Ramos (cell line): ENCODE data around the gene OR2S2.

Source experiments
- in situ Hi-C: fragments of 300-500 bp; cut with MboI; formaldehyde crosslinking; loops from one replicate; pipeline ENCODE4 v1.14.3; 2022; ENCODE audit warnings: low sequenced_read_pairs; ENCODE audit not compliant: unreplicated experiment

The OR2S2 gene

GRCh38 chr9:35966433-35966832, 8.5 kb upstream of the OR2S2 start:
- in situ Hi-C loops = no loop called here

- in situ Hi-C loops = no loop called here
Measured at GRCh38 chr9:35965011-35965410, 7.1 kb upstream of the OR2S2 start.

DNA sequence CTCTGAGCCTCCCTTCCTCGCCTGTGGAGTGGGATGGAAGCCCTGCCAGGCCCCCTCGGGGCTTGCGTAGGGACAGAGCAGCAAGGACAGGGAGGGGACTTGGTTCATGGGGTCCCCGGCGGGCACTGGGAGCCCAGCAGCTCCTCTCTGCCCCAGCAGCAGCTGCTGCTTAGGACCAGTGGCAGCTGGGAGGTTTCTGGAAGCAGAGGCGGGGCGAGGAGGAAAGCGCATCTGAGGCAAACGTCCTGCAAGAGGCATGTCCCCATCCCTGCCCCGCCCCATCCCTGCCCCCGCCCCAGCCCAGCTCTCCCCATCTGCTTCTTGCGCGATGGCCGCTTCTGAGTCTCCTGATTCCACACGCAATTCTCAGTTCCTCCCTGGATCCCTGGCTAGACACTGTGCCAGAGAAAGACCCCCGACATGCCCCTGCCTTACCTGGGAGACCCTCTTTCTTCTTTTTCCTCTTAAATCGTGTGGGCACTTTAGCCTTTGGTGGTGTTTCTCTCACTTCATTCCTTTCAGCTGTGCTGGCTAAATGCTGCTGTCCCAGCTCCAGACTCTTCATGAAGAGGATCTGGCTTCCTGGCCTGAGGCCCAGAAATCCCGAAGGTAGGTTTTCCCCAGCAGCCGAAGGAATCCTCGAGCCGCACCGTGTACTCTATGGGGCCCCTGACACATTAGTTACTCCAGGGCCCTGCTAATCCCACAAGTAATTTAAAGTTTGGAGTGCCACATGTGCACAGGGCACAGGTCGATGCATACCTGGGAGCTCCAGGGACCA, 4.4 kb upstream of the OR2S2 start:
- in situ Hi-C loops = no loop called here

GRCh38 chr9:35960039-35960655, 2.2 kb upstream of the OR2S2 start:
- in situ Hi-C loops = no loop called here

DNA sequence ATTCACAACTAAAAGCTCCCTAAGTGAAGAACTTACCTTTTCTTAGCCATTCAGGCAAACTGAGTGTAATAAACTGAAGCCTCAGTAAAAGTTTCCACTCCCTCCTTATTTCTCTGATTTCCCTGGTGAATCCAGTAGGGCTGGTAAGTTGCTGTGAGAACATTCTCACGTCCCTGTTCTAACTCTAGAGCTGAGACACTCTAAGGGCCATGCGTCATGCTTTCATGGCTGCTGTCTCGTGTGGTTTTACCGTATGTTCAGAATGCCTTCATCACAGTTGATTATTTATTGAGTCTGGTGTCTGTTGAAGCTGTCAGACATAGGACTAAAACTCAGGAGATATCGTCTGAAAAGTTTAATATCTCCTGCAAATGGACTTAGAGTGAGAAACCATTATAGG, 1.3 kb downstream of the OR2S2 start:
- in situ Hi-C loops = loop anchor here (5.0 kb wide), 1 partner anchor 66 kb away; no protein-coding TSS in a partner anchor

DNA sequence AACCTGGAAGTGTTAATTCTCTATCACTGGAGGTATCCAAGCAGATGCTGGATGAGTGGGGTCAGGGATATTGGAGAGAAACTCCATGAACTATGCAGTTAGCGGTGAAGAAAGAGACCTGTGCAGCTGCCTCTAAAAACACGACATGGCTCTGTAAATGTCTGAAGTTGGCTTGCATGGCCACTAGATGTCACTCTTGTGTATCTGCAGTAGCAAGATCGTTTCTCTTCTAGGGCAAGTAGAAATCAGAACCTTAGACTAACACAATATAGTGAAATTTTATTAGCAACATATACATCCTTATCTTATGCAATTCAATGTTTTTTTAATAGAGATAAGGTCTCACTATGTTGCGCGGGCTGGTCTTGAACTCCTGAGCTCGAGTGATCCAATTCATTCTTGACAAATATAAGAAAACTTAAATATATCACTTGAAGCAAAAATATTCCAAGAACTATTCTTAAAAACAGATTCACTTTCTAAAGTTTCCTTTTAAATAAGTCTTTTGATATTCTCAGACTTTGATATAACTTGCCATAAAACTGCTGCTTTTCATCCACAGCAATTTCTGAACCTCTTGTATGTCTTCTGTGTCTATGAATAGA, 2.9 kb downstream of the OR2S2 start:
- in situ Hi-C loops = loop anchor here (5.0 kb wide), 1 partner anchor 67 kb away; no protein-coding TSS in a partner anchor

GRCh38 chr9:35952526-35953191, 5.3 kb downstream of the OR2S2 start:
- in situ Hi-C loops = no loop called here

DNA sequence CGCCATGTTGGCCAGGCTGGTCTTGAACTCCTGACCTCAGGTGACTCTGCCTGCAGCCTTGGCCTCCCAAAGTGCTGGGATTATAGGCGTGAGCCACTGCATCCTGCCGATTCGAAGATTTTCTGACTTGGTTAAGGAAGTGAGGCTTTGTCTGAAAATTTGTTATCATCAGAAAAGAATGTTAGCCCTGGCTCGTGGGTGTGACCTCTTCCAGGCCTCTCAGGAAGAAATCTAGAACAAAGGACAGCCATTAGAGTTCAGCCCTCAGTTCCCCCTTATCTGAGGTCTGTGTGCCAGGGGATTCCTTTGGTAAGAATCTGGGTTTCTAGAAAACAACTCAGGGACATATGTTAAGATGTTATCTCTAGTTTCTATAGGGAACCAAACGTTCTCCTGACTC, 6.2 kb downstream of the OR2S2 start:
- in situ Hi-C loops = no loop called here

DNA sequence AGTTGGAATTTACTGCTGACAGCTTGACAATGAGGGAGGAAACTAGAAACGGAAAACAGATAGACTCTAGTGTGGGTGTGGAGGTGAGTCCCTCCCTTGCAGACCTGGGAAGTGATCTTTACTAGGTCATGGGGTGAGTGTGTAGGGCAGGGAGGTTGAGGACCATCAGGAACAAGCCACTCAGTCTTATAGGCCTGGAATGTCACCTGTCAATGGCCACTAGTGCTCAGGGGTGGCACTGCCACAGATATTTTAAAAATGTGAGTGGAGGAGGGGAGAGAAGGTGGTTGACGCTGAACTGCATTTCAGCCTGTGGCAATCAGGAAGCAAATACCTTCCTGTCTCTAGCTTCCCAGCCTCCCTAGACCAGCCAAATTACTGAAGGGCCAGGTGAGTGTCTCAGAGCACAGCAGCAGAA, 9.0 kb downstream of the OR2S2 start:
- in situ Hi-C loops = no loop called here

GRCh38 chr9:35948451-35948850, 9.5 kb downstream of the OR2S2 start:
- in situ Hi-C loops = no loop called here

GRCh38 chr9:35945341-35946018, 12.5 kb downstream of the OR2S2 start:
- in situ Hi-C loops = no loop called here

DNA sequence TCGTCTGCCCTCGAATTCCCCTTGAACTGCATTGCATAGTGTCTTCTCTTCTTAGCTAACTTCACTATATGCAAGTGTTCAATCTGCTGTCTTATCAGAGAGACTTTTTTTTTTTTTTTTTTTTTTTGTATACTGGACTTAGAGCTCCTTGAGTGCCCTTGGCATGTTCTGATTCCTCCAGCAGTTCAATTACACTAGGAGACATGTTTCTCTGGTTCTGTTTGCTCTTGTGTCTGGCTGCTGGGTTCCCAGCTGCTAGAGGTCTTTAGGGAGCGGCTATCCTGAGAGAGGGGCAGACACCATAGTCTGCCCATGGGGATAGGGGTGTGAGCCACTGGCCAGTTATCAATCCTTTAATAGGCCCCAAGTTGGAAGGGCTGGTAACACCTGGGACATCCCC, 13.1 kb downstream of the OR2S2 start:
- in situ Hi-C loops = no loop called here

DNA sequence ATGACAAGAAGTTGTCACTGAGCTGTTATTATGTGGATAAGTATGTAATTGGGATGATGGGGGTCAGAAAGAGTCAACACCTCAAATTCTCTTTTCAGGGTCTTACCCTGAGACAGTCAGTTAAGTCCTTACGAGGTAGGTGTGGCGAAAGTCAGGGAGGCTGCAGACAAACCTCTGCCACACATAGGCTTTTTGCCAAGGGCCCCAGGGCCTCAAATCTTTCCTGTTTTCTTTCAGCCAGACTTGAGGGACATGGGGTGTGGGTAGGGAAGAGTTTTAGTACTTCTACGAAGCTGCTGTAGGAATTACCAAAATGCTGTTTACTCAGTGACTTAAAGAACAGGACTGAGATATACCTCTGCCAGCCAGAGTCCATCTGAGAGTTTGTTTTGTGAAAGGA, 13.8 kb downstream of the OR2S2 start:
- in situ Hi-C loops = no loop called here

- in situ Hi-C loops = no loop called here
Measured at GRCh38 chr9:35942286-35942685, 15.7 kb downstream of the OR2S2 start.

DNA sequence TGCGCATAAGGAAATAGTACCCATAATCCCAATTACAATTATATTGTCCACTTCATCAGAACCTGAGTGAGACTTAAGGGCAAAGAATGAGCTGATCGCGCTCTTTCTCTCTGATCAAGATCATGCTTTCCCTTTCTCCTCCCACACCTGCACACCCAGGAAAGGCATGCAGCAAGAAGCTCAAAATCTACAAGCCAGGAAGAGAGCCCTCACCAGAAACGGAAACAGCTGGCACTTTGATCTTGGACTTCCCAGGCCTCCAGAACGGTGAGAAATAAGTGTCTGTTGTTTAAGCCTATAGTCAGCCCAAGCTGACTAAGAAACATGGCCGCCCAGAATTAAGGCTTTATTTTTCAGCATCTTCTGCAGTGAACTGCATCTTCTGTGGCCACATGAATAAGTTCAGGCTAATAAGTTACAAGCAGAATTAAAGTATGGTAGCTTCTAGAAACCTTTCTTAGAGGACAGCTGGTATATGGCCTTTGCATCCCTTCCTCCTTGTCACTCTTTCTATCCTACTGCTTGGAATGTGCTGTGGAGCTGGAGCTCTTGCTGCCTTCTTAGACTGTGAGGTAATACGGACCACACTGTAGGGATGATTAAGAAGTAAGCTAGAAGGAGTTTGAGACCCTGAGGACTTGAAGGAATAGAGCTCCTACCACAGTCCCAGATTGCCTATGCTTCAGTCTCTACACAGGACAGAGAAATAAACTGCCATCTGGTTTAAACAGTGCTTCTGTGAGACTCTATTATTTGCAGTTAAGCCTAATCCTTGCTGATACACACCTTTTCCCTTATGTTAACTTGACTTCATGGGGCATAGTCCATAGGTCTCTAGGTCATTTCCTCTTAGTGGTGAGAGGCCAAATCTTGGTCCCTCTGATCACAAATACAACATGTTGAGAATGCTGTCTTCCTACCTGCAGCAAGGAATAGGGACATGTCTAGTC, 17.2 kb downstream of the OR2S2 start:
- in situ Hi-C loops = no loop called here

- in situ Hi-C loops = no loop called here
Measured at GRCh38 chr9:35939679-35940250, 18.2 kb downstream of the OR2S2 start.

DNA sequence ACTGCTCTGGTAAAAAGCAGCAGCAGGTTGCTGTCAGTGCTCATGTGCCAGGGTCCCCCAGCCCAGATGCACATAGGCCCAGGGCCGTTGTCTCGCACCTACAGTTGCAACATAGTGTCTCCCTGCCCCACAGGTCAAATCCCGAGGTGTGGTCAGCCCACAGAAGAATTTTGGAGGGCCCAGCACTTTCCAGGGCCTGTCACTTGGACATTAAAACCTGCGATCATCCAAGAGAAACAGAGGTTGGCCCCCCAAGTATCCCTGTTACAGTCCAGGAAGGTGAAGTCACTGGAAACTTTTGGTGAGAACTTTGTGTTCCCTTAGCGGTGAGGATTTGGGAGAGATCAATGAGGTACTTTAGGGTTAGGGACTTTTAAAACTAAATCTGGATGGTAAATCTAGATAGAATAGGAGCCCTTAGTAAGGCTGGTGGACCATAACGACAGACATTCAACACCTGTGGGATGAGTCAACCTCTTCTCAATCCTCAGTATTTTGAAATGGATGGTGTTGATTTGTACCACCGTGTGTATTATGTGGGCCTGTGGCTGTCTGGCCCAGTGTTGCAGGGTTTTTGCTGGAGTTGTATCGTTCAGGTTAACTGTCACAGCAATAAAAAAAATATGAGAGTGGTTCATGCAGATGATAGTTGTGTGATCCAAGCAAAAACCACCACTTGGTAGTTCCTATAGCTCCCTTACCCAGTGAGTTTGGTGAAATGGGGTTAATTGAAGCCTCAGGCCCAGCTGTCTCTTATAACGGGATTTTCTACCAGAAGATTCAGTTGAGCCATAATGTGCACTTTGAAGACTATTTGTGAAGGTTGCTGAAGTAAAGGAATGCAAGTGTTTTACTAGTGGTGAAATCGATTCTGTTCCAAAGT, 19.2 kb downstream of the OR2S2 start:
- in situ Hi-C loops = no loop called here

GRCh38 chr9:35937227-35937626, 20.7 kb downstream of the OR2S2 start:
- in situ Hi-C loops = no loop called here
